ENCODE data around the gene RBX1. TPM values are rescaled to one million over a fixed set of nuclear protein-coding genes. Genes with fewer than 3 reads are reported as not detected.
A peak's percentile ranks its signal among the peaks of the same experiment; 100 is the strongest.

Gene RBX1
- total RNA-seq, 1 donor from 2014 or later, result 69.7 TPM

DNA sequence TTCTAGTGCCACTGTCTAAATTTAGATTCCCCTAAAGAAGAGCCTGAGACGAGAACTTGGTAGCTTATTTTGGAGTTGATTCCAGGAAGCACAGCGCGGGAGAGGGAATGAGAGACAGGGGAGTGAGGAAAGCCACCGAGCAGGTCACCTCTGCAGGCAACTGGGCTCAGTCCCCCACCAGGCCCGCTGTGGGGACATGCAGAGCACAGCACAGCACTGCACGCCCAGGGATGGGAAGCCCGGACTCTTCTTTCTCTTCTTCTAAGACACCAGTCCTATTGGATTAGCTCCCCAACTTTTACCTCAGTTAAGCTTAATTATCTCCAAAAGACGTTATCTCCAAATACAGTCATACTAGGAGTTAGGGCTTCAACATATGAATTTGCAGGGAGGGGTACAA is 28.7 kb downstream of the RBX1 start:
- Histone ChIP-seq H3K36me3 (no peaks in the 10 kb centered on the region), H3K27ac (replicated peaks) (no peak overlapping the region), H3K4me3 (no peak overlapping the region), H3K4me1 (peaks cover 11% of the 10 kb centered on the region), H3K9me3 (replicated peaks) (no peaks in the 10 kb centered on the region), H3K27me3 (ENCODE audit: low read depth) (no peaks in the 10 kb centered on the region)
- DNase-seq, result no peak
- TF ChIP-seq, protein P1, sequence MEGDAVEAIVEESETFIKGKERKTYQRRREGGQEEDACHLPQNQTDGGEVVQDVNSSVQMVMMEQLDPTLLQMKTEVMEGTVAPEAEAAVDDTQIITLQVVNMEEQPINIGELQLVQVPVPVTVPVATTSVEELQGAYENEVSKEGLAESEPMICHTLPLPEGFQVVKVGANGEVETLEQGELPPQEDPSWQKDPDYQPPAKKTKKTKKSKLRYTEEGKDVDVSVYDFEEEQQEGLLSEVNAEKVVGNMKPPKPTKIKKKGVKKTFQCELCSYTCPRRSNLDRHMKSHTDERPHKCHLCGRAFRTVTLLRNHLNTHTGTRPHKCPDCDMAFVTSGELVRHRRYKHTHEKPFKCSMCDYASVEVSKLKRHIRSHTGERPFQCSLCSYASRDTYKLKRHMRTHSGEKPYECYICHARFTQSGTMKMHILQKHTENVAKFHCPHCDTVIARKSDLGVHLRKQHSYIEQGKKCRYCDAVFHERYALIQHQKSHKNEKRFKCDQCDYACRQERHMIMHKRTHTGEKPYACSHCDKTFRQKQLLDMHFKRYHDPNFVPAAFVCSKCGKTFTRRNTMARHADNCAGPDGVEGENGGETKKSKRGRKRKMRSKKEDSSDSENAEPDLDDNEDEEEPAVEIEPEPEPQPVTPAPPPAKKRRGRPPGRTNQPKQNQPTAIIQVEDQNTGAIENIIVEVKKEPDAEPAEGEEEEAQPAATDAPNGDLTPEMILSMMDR (IDR thresholded peaks at IDR 0.05; ENCODE audit: borderline replicate concordance), result no peak
- intact Hi-C loops (cut with micrococcal nuclease), result no loop called here

DNA sequence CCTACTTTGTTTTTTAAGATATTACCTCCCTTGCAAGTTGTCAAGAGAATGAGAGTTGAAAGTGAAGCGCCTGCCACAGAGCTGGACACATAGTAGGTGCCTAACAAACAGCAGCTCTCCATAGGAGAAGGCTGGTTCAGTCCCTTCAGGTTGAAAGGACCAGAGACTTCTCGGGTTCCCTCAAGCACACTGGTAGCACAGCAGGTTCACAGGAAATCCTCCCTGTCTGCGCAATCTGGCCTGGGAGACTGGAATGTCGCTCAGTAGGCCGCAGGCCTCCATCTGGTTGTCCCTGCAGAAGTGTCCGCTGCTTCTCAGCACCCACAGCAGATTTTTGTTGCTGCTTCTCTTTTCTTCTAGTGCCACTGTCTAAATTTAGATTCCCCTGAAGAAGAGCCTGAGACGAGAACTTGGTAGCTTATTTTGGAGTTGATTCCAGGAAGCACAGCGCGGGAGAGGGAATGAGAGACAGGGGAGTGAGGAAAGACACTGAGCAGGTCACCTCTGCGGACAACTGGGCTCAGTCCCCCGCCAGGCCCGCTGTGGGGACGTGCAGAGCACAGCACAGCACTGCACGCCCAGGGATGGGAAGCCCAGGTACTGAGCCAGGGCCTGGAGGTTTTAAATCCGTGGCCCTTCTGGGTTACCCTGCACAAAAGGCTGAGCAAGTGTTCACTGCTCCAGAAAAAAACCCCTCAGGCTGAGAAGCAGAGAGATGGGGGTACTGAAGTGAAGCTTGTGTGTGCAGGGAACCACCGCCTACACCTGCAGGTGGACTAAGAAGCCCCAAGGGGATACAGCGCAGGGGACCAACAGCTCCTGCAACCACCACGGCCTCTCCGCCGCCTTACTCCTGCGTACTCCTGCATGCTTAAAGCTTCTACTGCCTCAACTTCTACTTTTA is 31.6 kb downstream of the RBX1 start:
- TF ChIP-seq, protein P1 (IDR thresholded peaks at IDR 0.05; ENCODE audit: borderline replicate concordance), result no peak
- Histone ChIP-seq H3K4me1 (peaks cover 11% of the 10 kb centered on the region), H3K27me3 (ENCODE audit: low read depth) (no peaks in the 10 kb centered on the region), H3K27ac (replicated peaks) (peak overlapping the region; percentile 50), H3K9me3 (replicated peaks) (no peaks in the 10 kb centered on the region), H3K4me3 (no peak overlapping the region), H3K36me3 (no peaks in the 10 kb centered on the region)
- no peak for DNase-seq
- intact Hi-C loops (cut with micrococcal nuclease), result no loop called here

DNA sequence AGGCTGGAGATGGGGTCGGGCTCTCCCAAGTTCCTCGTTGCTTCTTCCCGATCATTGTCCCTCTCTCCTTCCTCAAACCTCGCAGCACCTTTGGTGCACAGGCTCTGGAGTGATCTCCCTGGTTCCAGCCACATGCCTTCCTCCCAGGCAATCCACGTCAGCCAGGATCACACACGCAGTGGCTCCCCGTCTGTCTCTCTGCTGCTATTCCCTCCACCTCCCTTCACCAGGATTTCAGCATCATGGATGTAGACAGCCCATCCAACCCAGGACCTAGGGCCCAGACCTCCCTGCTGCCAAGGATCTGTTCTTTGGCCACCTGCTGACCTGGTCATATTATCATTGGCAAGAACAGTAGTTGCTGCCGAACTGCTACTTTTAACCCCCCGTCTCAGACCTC is 40.1 kb downstream of the RBX1 start:
- Histone ChIP-seq H3K27me3 (ENCODE audit: low read depth) (peaks cover 40% of the 10 kb centered on the region), H3K9me3 (replicated peaks) (no peaks in the 10 kb centered on the region), H3K27ac (replicated peaks) (no peak overlapping the region), H3K36me3 (no peaks in the 10 kb centered on the region), H3K4me1 (no peaks in the 10 kb centered on the region), H3K4me3 (no peak overlapping the region)
- TF ChIP-seq, protein P1 (IDR thresholded peaks at IDR 0.05; ENCODE audit: borderline replicate concordance), result no peak
- intact Hi-C loops (cut with micrococcal nuclease), result no loop called here
- no peak for DNase-seq

DNA sequence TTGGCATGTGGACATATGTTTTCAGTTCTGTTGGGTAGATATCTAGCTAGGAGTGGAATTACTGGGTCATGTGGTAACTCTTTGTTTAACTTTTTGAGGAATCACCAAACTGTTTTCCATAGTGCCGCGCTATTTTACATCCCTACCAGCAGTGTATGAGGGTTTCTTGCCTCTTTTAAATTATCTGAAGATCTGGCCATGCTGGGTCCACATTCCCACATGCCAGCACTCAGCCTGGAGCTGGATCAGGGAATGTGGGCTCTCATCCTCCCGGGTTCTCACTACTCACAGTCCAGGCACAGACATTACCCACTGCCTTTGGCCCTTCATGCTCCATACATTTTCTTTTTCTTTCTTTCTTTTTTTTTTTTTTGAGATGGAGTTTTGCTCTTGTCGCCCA is 44.6 kb downstream of the RBX1 start:
- H3K36me3 ChIP-seq, result no peaks in the 10 kb centered on the region
- no peak for DNase-seq
- TF ChIP-seq, protein P1 (IDR thresholded peaks at IDR 0.05; ENCODE audit: borderline replicate concordance), result no peak
- H3K27me3 ChIP-seq (ENCODE audit: low read depth), result peaks cover 33% of the 10 kb centered on the region
- H3K9me3 ChIP-seq (replicated peaks), result no peaks in the 10 kb centered on the region
- intact Hi-C loops (cut with micrococcal nuclease), result no loop called here
- H3K4me1 ChIP-seq, result no peaks in the 10 kb centered on the region
- H3K27ac ChIP-seq (replicated peaks), result no peak overlapping the region
- H3K4me3 ChIP-seq, result no peak overlapping the region

DNA sequence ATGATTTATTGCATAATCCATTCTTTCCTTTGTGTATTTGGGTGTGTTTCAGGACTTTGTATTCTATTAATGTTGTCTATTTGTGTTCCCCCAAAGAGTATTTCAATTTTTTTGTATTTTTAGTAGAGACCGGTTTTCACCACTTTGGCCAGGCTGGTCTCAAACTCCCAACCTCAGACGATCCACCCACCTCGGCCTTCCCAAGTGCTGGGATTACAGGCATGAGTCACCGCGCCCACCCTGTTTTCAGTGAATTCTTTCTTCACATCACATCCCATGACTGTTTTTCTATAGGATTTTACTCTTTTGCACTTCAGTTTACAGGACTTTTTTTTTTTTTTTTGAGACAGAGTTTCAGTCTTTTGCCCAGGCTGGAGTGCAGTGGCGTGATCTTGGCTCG is 46.3 kb downstream of the RBX1 start:
- no peak overlapping the region for H3K4me3 ChIP-seq

More for the DNA sequence above, 46.3 kb downstream of the RBX1 start:
- H3K27me3 ChIP-seq (ENCODE audit: low read depth), result peaks cover 16% of the 10 kb centered on the region
- TF ChIP-seq, protein P1 (IDR thresholded peaks at IDR 0.05; ENCODE audit: borderline replicate concordance), result no peak
- H3K36me3 ChIP-seq, result no peaks in the 10 kb centered on the region
- no peaks in the 10 kb centered on the region for H3K9me3 ChIP-seq (replicated peaks)
- DNase-seq, result no peak
- H3K27ac ChIP-seq (replicated peaks), result no peak overlapping the region
- intact Hi-C loops (cut with micrococcal nuclease), result no loop called here
- H3K4me1 ChIP-seq, result no peaks in the 10 kb centered on the region
